SK-N-SH treated with all-trans-retinoic acid at 6 μM for 48 hours (cell line): ENCODE data around the gene L1CAM.
A peak's percentile ranks its signal among the peaks of the same experiment; 100 is the strongest.

ENCODE experiments used
- ATAC-seq: fragments of 200-7000 bp; cut with Tn5 transposase; 3 replicates; pipeline ENCODE4 v1.9.1; 2020; ENCODE audit warnings: mild to moderate bottlenecking, moderate library complexity
- ARNTL ChIP-seq: fragments of 450-650 bp; formaldehyde crosslinking; IDR thresholded peaks from 2 replicates; pipeline ENCODE4 v1.5.0; 2020; ENCODE audit warnings: low read depth, mild to moderate bottlenecking, moderate library complexity, borderline replicate concordance
- CREB5 ChIP-seq: fragments of 250-450 bp; sonication (Bioruptor Pico); IDR thresholded peaks from 2 replicates; pipeline ENCODE4 v1.5.1; 2020; ENCODE audit warnings: low read depth, mild to moderate bottlenecking, moderate library complexity
- CSDC2 ChIP-seq: fragments of 250-450 bp; sonication (Bioruptor Pico); IDR thresholded peaks from 2 replicates; pipeline ENCODE4 v1.5.0; 2020; ENCODE audit warnings: mild to moderate bottlenecking, moderate library complexity
- CSRNP3 ChIP-seq: fragments of 250-450 bp; sonication (Bioruptor Pico); IDR thresholded peaks from 2 replicates; pipeline ENCODE4 v1.5.1; 2021; ENCODE audit warnings: mild to moderate bottlenecking, moderate library complexity
- ESRRG ChIP-seq: fragments of 250-450 bp; sonication (Bioruptor Pico); IDR thresholded peaks from 2 replicates; pipeline ENCODE4 v1.6.1; 2021; ENCODE audit warnings: mild to moderate bottlenecking
- GLIS3 ChIP-seq: fragments of 250-450 bp; sonication (Bioruptor Pico); IDR thresholded peaks from 2 replicates; pipeline ENCODE4 v1.5.0; 2020; ENCODE audit warnings: mild to moderate bottlenecking, moderate library complexity
- ISL1 ChIP-seq: fragments of 250-450 bp; sonication (Bioruptor Pico); IDR thresholded peaks from 2 replicates; pipeline ENCODE4 v2.1.2; 2022; ENCODE audit warnings: mild to moderate bottlenecking, moderate library complexity
- OSR1 ChIP-seq: fragments of 250-450 bp; sonication (Bioruptor Pico); IDR thresholded peaks from 2 replicates; pipeline ENCODE4 v1.8.0; 2022; ENCODE audit warnings: moderate library complexity, mild to moderate bottlenecking, inconsistent platforms
- POU6F1 ChIP-seq: fragments of 250-450 bp; sonication (Bioruptor Pico); IDR thresholded peaks from 2 replicates; pipeline ENCODE4 v1.8.0; 2021; ENCODE audit warnings: low read depth, mild to moderate bottlenecking, moderate library complexity, borderline replicate concordance
- PPARA ChIP-seq: fragments of 250-450 bp; sonication (Bioruptor Pico); IDR thresholded peaks from 2 replicates; pipeline ENCODE4 v1.5.0; 2020; ENCODE audit warnings: mild to moderate bottlenecking, borderline replicate concordance
- RARB ChIP-seq: fragments of 250-450 bp; sonication (Bioruptor Pico); IDR thresholded peaks from 2 replicates; pipeline ENCODE4 v1.8.0; 2021; ENCODE audit warnings: mild to moderate bottlenecking, moderate library complexity
- SNAI2 ChIP-seq: fragments of 250-450 bp; sonication (Bioruptor Pico); IDR thresholded peaks from 2 replicates; pipeline ENCODE4 v1.5.0; 2020; ENCODE audit warnings: mild to moderate bottlenecking, moderate library complexity
- TCF4 ChIP-seq: fragments of 250-450 bp; sonication (Bioruptor Pico); IDR thresholded peaks from 2 replicates; pipeline ENCODE4 v1.8.0; 2021; ENCODE audit warnings: mild to moderate bottlenecking, moderate library complexity, borderline replicate concordance
- TOX ChIP-seq: fragments of 250-450 bp; sonication (Bioruptor Pico); IDR thresholded peaks from 2 replicates; pipeline ENCODE4 v1.8.0; 2021; ENCODE audit warnings: mild to moderate bottlenecking, moderate library complexity, borderline replicate concordance
- TSHZ2 ChIP-seq: fragments of 250-450 bp; sonication (Bioruptor Pico); IDR thresholded peaks from 2 replicates; pipeline ENCODE4 v1.5.0; 2020; ENCODE audit warnings: mild to moderate bottlenecking, moderate library complexity
- ZFP3 ChIP-seq: fragments of 250-450 bp; sonication (Bioruptor Pico); IDR thresholded peaks from 2 replicates; pipeline ENCODE4 v1.5.0; 2020; ENCODE audit warnings: mild to moderate bottlenecking, moderate library complexity
- ZFP30 ChIP-seq: fragments of 450-650 bp; formaldehyde crosslinking; IDR thresholded peaks from 2 replicates; pipeline ENCODE4 v1.5.0; 2022; ENCODE audit warnings: mild to moderate bottlenecking, moderate library complexity
- ZNF565 ChIP-seq: fragments of 450-650 bp; formaldehyde crosslinking; conservative IDR thresholded peaks from 2 replicates; pipeline ENCODE4 v1.5.0; 2020; ENCODE audit warnings: low read depth, mild to moderate bottlenecking, moderate library complexity
- ZNF70 ChIP-seq: fragments of 450-650 bp; formaldehyde crosslinking; IDR thresholded peaks from 2 replicates; pipeline ENCODE4 v1.5.0; 2020; ENCODE audit warnings: mild to moderate bottlenecking, moderate library complexity
- ZNF8 ChIP-seq: fragments of 450-650 bp; formaldehyde crosslinking; IDR thresholded peaks from 2 replicates; pipeline ENCODE4 v1.5.0; 2020; ENCODE audit warnings: mild to moderate bottlenecking, moderate library complexity

The L1CAM gene

GRCh38 chrX:153910446-153910845, 24.5 kb upstream of the L1CAM start (continued):
- TF ChIP-seq CREB5 (CRISPR knock-in tag): no peak
- no peak for TF ChIP-seq OSR1 (CRISPR knock-in tag)
- TF ChIP-seq ZFP3 (CRISPR knock-in tag): no peak
- no peak for TF ChIP-seq ZNF8 (CRISPR knock-in tag)
- no peak for TF ChIP-seq TCF4 (CRISPR knock-in tag)
- TF ChIP-seq ARNTL (CRISPR knock-in tag): no peak

- ATAC-seq: no peak
- TF ChIP-seq CSRNP3 (no peak), ISL1 (no peak), TCF4 (CRISPR knock-in tag) (no peak), SNAI2 (CRISPR knock-in tag) (no peak), ZFP3 (CRISPR knock-in tag) (no peak), ZFP30 (no peak), ZNF70 (CRISPR knock-in tag) (no peak), RARB (CRISPR knock-in tag) (no peak), ZNF565 (CRISPR knock-in tag) (no peak), CSDC2 (no peak), PPARA (CRISPR knock-in tag) (no peak), ESRRG (CRISPR knock-in tag) (no peak), TSHZ2 (CRISPR knock-in tag) (no peak), POU6F1 (no peak), GLIS3 (CRISPR knock-in tag) (no peak), ARNTL (CRISPR knock-in tag) (no peak), ZNF8 (CRISPR knock-in tag) (no peak)
- TF ChIP-seq, all 23 proteins: peak for 0
Measured at GRCh38 chrX:153909980-153910360, 24.0 kb upstream of the L1CAM start.

GRCh38 chrX:153909024-153909979, 23.3 kb upstream of the L1CAM start:
- TF ChIP-seq PPARA (CRISPR knock-in tag) (no peak), OSR1 (CRISPR knock-in tag) (no peak), ZNF70 (CRISPR knock-in tag) (no peak), CSRNP3 (no peak), TOX (CRISPR knock-in tag) (no peak), ARNTL (CRISPR knock-in tag) (no peak), ZNF8 (CRISPR knock-in tag) (no peak), ZFP30 (no peak), ESRRG (CRISPR knock-in tag) (no peak), ZNF565 (CRISPR knock-in tag) (no peak), TSHZ2 (CRISPR knock-in tag) (no peak)
- ATAC-seq: peak; percentile 29
